AG04450 (cell line): ENCODE results near the gene GPR107. TPM values are rescaled to one million over a fixed set of nuclear protein-coding genes. Genes with fewer than 3 reads are reported as not detected.

Experiments
- CTCF ChIA-PET: fragments of 300-600, 350-600 bp; formaldehyde crosslinking; extraction: SDS; loops from one replicate; lab custom pipeline; 2022; ENCODE audit warnings: antibody characterized with exemption, inconsistent platforms; lab: Charles Lee
- POLR2A ChIA-PET: fragments of 350-600 bp; formaldehyde crosslinking; extraction: SDS; loops from one replicate; lab custom pipeline; 2021; ENCODE audit warnings: antibody characterized with exemption, inconsistent platforms; lab: Yijun Ruan, JAX
- DNase-seq: peaks from one replicate; pipeline ENCODE4 v3.0.0-alpha.2; 2011; ENCODE audit warnings: low read depth, low spot score
- H3K27ac ChIP-seq: one replicate; pipeline ENCODE4 v1.5.1; 2012; ENCODE audit warnings: low read depth, low read length, control low read depth
- H3K27me3 ChIP-seq: one replicate; pipeline ENCODE4 v1.6.0; 2012; ENCODE audit warnings: low read length; ENCODE audit not compliant: control insufficient read depth, insufficient read depth
- H3K4me3 ChIP-seq: 2 replicates; pipeline ENCODE4 v1.5.1; 2011; ENCODE audit warnings: mild to moderate bottlenecking, low read depth, low read length, control low read depth
- H3K9me3 ChIP-seq: 2 replicates; pipeline ENCODE4 v1.5.1; 2012; ENCODE audit warnings: low read length; ENCODE audit not compliant: control insufficient read depth, insufficient read depth
- polyA plus RNA-seq: library from polyadenylated mRNA; depleted of rRNA; stranded (reverse); fragments of >200 nt; gene quantifications from 2 replicates; pipeline ENCODE4 v1.2.3, GENCODE V29; 2011; rRNA removed
- small RNA-seq: library from RNA; depleted of rRNA; stranded (forward); fragments of <200 nt; gene quantifications from one replicate; pipeline ENCODE3, GENCODE V24; 2012; ENCODE audit warnings: low read depth; ENCODE audit not compliant: insufficient read length
- TF ChIP-seq, protein P1 (sequence below): IDR thresholded peaks from 2 replicates; pipeline ENCODE4 v1.5.1; 2011; ENCODE audit warnings: low read depth, low read length, control low read depth, inconsistent platforms

The GPR107 gene
- polyA plus RNA-seq, 1 experiment, result 45.1 TPM

DNA sequence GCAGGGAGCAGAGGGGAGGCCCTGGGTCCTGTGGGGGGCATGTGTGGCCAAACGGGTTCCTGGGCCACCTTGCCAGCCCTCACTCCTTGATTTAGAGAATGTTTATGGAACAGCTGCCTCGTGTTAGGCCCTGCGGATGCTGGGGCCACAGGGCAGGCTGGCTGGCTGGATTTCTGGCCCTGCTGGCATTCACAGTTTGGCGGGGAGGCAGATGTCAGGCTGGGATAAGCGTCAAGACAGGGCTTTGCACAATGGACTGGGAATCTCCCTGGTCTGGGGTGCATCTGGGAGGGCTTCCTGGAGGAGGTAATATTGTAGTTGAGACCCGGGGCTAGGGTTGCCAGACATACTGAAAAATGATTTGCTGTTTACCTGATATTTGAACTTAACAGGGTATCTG lies 132.3 kb downstream of the GPR107 start:
- peak overlapping the region; percentile 81 for H3K27ac ChIP-seq
- POLR2A ChIA-PET, result interaction anchor here (0.6 to 1.0 kb wide), 3 partner anchors 13 to 29 kb away, joined by 3 read pairs; no protein-coding TSS in a partner anchor
- TF ChIP-seq, protein P1, sequence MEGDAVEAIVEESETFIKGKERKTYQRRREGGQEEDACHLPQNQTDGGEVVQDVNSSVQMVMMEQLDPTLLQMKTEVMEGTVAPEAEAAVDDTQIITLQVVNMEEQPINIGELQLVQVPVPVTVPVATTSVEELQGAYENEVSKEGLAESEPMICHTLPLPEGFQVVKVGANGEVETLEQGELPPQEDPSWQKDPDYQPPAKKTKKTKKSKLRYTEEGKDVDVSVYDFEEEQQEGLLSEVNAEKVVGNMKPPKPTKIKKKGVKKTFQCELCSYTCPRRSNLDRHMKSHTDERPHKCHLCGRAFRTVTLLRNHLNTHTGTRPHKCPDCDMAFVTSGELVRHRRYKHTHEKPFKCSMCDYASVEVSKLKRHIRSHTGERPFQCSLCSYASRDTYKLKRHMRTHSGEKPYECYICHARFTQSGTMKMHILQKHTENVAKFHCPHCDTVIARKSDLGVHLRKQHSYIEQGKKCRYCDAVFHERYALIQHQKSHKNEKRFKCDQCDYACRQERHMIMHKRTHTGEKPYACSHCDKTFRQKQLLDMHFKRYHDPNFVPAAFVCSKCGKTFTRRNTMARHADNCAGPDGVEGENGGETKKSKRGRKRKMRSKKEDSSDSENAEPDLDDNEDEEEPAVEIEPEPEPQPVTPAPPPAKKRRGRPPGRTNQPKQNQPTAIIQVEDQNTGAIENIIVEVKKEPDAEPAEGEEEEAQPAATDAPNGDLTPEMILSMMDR, result no peak
- H3K9me3 ChIP-seq, result no peaks in the 10 kb centered on the region
- DNase-seq, result no peak
- H3K4me3 ChIP-seq, result peak overlapping the region; percentile 18; the same call in 1 of the 2 replicates
- CTCF ChIA-PET, result interaction anchor here (0.7 to 1.2 kb wide), 3 partner anchors 35 to 81 kb away, joined by 3 to 4 read pairs (median 3); no protein-coding TSS in a partner anchor
- no peaks in the 10 kb centered on the region for H3K27me3 ChIP-seq

DNA sequence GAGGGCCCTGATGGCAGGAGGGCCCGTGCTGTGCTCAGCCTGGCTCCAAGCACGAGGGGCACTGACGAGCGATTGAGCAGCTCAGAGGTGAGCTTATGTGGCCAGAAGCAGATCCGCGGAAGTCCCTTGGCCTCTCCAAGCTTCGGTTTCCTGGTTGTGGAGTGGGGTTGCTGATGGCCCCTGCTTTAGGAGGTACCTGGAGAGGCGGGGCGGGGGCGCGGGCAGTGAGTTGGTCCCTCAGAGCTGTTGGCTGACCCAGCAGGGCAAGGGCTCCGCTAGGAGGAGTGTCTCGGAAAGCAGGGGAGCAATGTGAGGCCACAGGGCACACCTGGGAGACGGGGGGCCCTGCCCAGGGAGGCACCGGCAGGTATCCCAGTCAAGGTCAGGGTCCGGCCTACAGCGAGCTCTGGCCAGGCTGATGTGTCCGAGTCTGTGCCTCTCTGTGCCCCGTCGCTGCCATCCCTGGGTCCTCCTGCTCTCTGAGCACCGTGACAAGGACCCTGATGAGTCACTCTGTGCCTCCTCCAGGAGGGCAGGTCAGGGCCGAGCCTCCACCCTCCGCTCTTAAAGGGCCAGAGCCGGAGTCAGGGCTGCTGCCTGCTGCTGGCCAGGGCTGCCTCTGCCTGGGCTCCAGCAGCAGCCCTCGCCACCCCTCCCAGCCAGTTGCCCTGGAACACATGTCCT lies 133.3 kb downstream of the GPR107 start:
- ChIA-PET POLR2A (interaction anchor here (0.7 kb wide), 1 partner anchor 13 kb away, joined by 3 read pairs; no protein-coding TSS in a partner anchor), CTCF (interaction anchor here (0.7 kb wide), 1 partner anchor 82 kb away, joined by 3 read pairs; no protein-coding TSS in a partner anchor)
- TF ChIP-seq, protein P1, result no peak
- H3K4me3 ChIP-seq, result 0 out of 2 replicates have a peak overlapping the region, but pooled peaks have one; percentile 10
- no peak for DNase-seq
- peak overlapping the region; percentile 81 for H3K27ac ChIP-seq
- H3K27me3 ChIP-seq, result no peaks in the 10 kb centered on the region
- H3K9me3 ChIP-seq, result no peaks in the 10 kb centered on the region

DNA sequence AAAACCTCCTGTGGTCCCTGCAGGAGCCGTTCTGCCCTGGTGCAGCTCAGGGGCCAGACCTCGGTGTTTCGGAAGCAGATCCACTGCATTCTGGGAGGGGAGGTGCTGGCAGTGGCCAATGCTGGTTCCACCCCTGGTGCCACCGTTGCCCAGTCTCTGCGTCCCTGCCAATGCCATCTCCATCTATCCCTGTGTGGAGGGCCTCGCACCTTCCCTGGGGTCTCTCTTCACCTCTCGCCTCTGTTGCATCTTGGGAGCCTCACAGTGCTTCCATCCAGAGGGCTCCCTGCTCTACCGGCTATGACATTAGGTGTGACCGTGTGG lies 133.8 kb downstream of the GPR107 start:
- Histone ChIP-seq H3K4me3 (no peak overlapping the region), H3K9me3 (no peaks in the 10 kb centered on the region), H3K27ac (no peak overlapping the region), H3K27me3 (no peaks in the 10 kb centered on the region)
- ChIA-PET CTCF (no interaction called here), POLR2A (no interaction called here)
- TF ChIP-seq, protein P1, result no peak
- no peak for DNase-seq

- ChIA-PET POLR2A (no interaction called here), CTCF (no interaction called here)
- TF ChIP-seq, protein P1, result no peak
- Histone ChIP-seq H3K4me3 (no peak overlapping the region), H3K9me3 (no peaks in the 10 kb centered on the region), H3K27me3 (no peaks in the 10 kb centered on the region), H3K27ac (no peak overlapping the region)
- no peak for DNase-seq
Observed at GRCh38 chr9:130188860-130189481, 135.3 kb downstream of the GPR107 start.

Small RNA genes within 50 kb of the gene (small RNA-seq; reads per million reads assigned to genes)
- gene RF00019, result not detected

Other genes with a start within 250 kb of the GPR107 start
- gene TOR1A, start 229.8 kb upstream of the GPR107 start, polyA plus RNA-seq, result 72.0 and 78.5 TPM in 2 replicates
- 51.4 and 66.8 TPM in 2 replicates for gene C9orf78, start 218.6 kb upstream of the GPR107 start, polyA plus RNA-seq
- gene USP20, start 218.4 kb upstream of the GPR107 start, polyA plus RNA-seq, result 10.3 and 13.2 TPM in 2 replicates
- 19.1 and 22.3 TPM in 2 replicates for gene FNBP1, start 10.7 kb upstream of the GPR107 start, polyA plus RNA-seq
- 68.3 and 69.9 TPM in 2 replicates for gene NCS1, start 118.5 kb downstream of the GPR107 start, polyA plus RNA-seq
- gene HMCN2, start 211.9 kb downstream of the GPR107 start, polyA plus RNA-seq, result under 0.01 and 0.01 TPM in 2 replicates